Astrocyte (in vitro differentiated cells and primary cell): ENCODE data around the gene BDNF. TPM values are rescaled to one million over a fixed set of nuclear protein-coding genes. Genes with fewer than 3 reads are reported as not detected.

Source experiments
- DNase-seq: peaks from one replicate; pipeline ENCODE4 v3.0.0-alpha.2; 2010; ENCODE audit warnings: low read depth
- FAIRE-seq: peaks from 2 replicates; lab custom pipeline; 2011; peaks lifted over from hg19 to GRCh38; lab: Jason Lieb, UNC
- H2AFZ ChIP-seq: 2 replicates; pipeline ENCODE4 v1.6.0; 2012; ENCODE audit warnings: low read depth, low read length, inconsistent platforms
- H3K27ac ChIP-seq: 2 replicates; pipeline ENCODE4 v1.5.1; 2011; ENCODE audit warnings: low read depth, low read length, inconsistent platforms
- H3K27me3 ChIP-seq: 2 replicates; pipeline ENCODE4 v1.6.0; 2011; ENCODE audit warnings: low read length, inconsistent platforms; ENCODE audit not compliant: insufficient read depth
- H3K36me3 ChIP-seq: 2 replicates; pipeline ENCODE4 v1.5.1; 2011; ENCODE audit warnings: low read length, inconsistent platforms; ENCODE audit not compliant: insufficient read depth
- H3K4me1 ChIP-seq: 2 replicates; pipeline ENCODE4 v1.5.1; 2011; ENCODE audit warnings: low read length, inconsistent platforms; ENCODE audit not compliant: insufficient read depth
- H3K4me2 ChIP-seq: 2 replicates; pipeline ENCODE4 v1.6.0; 2012; ENCODE audit warnings: low read length, inconsistent platforms
- H3K4me3 ChIP-seq: 2 replicates; pipeline ENCODE4 v1.5.1; 2011; ENCODE audit warnings: low read depth, mild to moderate bottlenecking, low read length, inconsistent platforms; ENCODE audit not compliant: insufficient read depth
- H3K79me2 ChIP-seq: 2 replicates; pipeline ENCODE4 v1.6.0; 2012; ENCODE audit warnings: mild to moderate bottlenecking, low read length, inconsistent platforms; ENCODE audit not compliant: insufficient read depth
- H3K9ac ChIP-seq: 2 replicates; pipeline ENCODE4 v1.6.0; 2012; ENCODE audit warnings: mild to moderate bottlenecking, low read length, inconsistent platforms
- H3K9me3 ChIP-seq: 2 replicates; pipeline ENCODE4 v1.5.1; 2012; ENCODE audit warnings: low read depth, mild to moderate bottlenecking, low read length, inconsistent platforms; ENCODE audit not compliant: insufficient read depth
- H4K20me1 ChIP-seq: 2 replicates; pipeline ENCODE4 v1.6.0; 2012; ENCODE audit warnings: low read length, inconsistent platforms; ENCODE audit not compliant: insufficient read depth
- H3K27ac Mint-ChIP-seq: one replicate; pipeline ENCODE4 v1.8.0; 2021; ENCODE audit warnings: mild to moderate bottlenecking, mixed read lengths; ENCODE audit not compliant: unreplicated experiment
- H3K27me3 Mint-ChIP-seq: one replicate; pipeline ENCODE4 v1.8.0; 2021; ENCODE audit warnings: low read depth, mixed read lengths; ENCODE audit not compliant: unreplicated experiment
- H3K36me3 Mint-ChIP-seq: one replicate; pipeline ENCODE4 v1.8.0; 2021; ENCODE audit warnings: low read depth, mixed read lengths; ENCODE audit not compliant: unreplicated experiment
- H3K4me1 Mint-ChIP-seq: one replicate; pipeline ENCODE4 v1.8.0; 2021; ENCODE audit warnings: low read depth, mixed read lengths; ENCODE audit not compliant: unreplicated experiment
- H3K4me3 Mint-ChIP-seq: one replicate; pipeline ENCODE4 v1.8.0; 2021; ENCODE audit warnings: mild to moderate bottlenecking, moderate library complexity, mixed read lengths; ENCODE audit not compliant: unreplicated experiment
- H3K9me3 Mint-ChIP-seq: one replicate; pipeline ENCODE4 v1.8.0; 2021; ENCODE audit warnings: mild to moderate bottlenecking, mixed read lengths; ENCODE audit not compliant: unreplicated experiment
- CTCF ChIP-seq: IDR thresholded peaks from 2 replicates; pipeline ENCODE4 v1.5.1; 2011; ENCODE audit warnings: low read depth, mild to moderate bottlenecking, inconsistent platforms, low read length, moderate library complexity; ENCODE audit not compliant: insufficient read depth
- EZH2 ChIP-seq: IDR thresholded peaks from 2 replicates; pipeline ENCODE4 v1.6.1; 2012; ENCODE audit warnings: mild to moderate bottlenecking, low read length, inconsistent platforms; ENCODE audit not compliant: insufficient read depth
- total RNA-seq: library from RNA; stranded (reverse); gene quantifications from 2 replicates; pipeline ENCODE4 v1.2.1, GENCODE V29; 2021

Gene BDNF
- total RNA-seq, 1 donor from 2014 or later, result 27.2 TPM

- no peaks in the 10 kb centered on the region for H3K27me3 ChIP-seq
- Mint-ChIP-seq H3K36me3 (no peaks in the 10 kb centered on the region), H3K4me3 (peak overlapping the region; percentile 98), H3K27me3 (no peaks in the 10 kb centered on the region), H3K27ac (peak overlapping the region; percentile 82), H3K9me3 (no peaks in the 10 kb centered on the region), H3K4me1 (peaks cover 50% of the 10 kb centered on the region)
- peak overlapping the region; percentile 92 for H3K4me2 ChIP-seq
- H4K20me1 ChIP-seq, result peaks cover 40% of the 10 kb centered on the region
- peak overlapping the region; percentile 88 for H3K4me3 ChIP-seq
- no peak overlapping the region for H2AFZ ChIP-seq
- H3K9ac ChIP-seq, result peak overlapping the region; percentile 95
- peaks cover 83% of the 10 kb centered on the region for H3K79me2 ChIP-seq
- FAIRE-seq, result peak; percentile 47
- no peaks in the 10 kb centered on the region for H3K9me3 ChIP-seq
- TF ChIP-seq CTCF, result no peak
- no peak for TF ChIP-seq EZH2
- peak overlapping the region; percentile 94 for H3K27ac ChIP-seq
- peaks cover 27% of the 10 kb centered on the region for H3K4me1 ChIP-seq
- peak; percentile 60 for DNase-seq
- no peaks in the 10 kb centered on the region for H3K36me3 ChIP-seq
Measured at GRCh38 chr11:27697679-27698275, 2.5 kb downstream of the BDNF start.

- Histone ChIP-seq H3K36me3 (no peaks in the 10 kb centered on the region), H3K27ac (peak overlapping the region; percentile 94), H3K27me3 (no peaks in the 10 kb centered on the region), H4K20me1 (peaks cover 47% of the 10 kb centered on the region), H3K4me2 (peak overlapping the region; percentile 92), H3K79me2 (peaks cover 91% of the 10 kb centered on the region), H3K4me3 (peak overlapping the region; percentile 88), H3K9me3 (no peaks in the 10 kb centered on the region), H3K4me1 (peaks cover 25% of the 10 kb centered on the region), H2AFZ (no peak overlapping the region), H3K9ac (peak overlapping the region; percentile 95)
- Mint-ChIP-seq H3K4me3 (peak overlapping the region; percentile 98), H3K27ac (peak overlapping the region; percentile 82), H3K27me3 (no peaks in the 10 kb centered on the region), H3K4me1 (peaks cover 48% of the 10 kb centered on the region), H3K36me3 (no peaks in the 10 kb centered on the region), H3K9me3 (no peaks in the 10 kb centered on the region)
- FAIRE-seq, result no peak
- no peak for TF ChIP-seq EZH2
- no peak for TF ChIP-seq CTCF
- DNase-seq, result peak; percentile 69
Measured at GRCh38 chr11:27696961-27697360, 3.3 kb downstream of the BDNF start.

GRCh38 chr11:27696115-27696514 is 4.1 kb downstream of the BDNF start:
- DNase-seq, result no peak
- no peaks in the 10 kb centered on the region for H3K9me3 Mint-ChIP-seq
- FAIRE-seq, result no peak
- H3K4me1 Mint-ChIP-seq, result peaks cover 47% of the 10 kb centered on the region
- no peaks in the 10 kb centered on the region for H3K27me3 Mint-ChIP-seq
- H3K4me1 ChIP-seq, result peaks cover 22% of the 10 kb centered on the region
- H3K4me2 ChIP-seq, result peak overlapping the region; percentile 92
- peak overlapping the region; percentile 98 for H3K4me3 Mint-ChIP-seq
- peak overlapping the region; percentile 88 for H3K4me3 ChIP-seq
- peaks cover 55% of the 10 kb centered on the region for H4K20me1 ChIP-seq
- no peaks in the 10 kb centered on the region for H3K36me3 ChIP-seq
- H3K27me3 ChIP-seq, result no peaks in the 10 kb centered on the region
- H3K27ac Mint-ChIP-seq, result no peak overlapping the region
- peak overlapping the region; percentile 95 for H3K9ac ChIP-seq
- no peak overlapping the region for H2AFZ ChIP-seq
- TF ChIP-seq EZH2 (no peak), CTCF (no peak)
- H3K9me3 ChIP-seq, result no peaks in the 10 kb centered on the region
- H3K27ac ChIP-seq, result peak overlapping the region; percentile 16
- H3K79me2 ChIP-seq, result peaks cover 96% of the 10 kb centered on the region
- H3K36me3 Mint-ChIP-seq, result no peaks in the 10 kb centered on the region
